Stimulated activated CD4-positive, alpha-beta T cell treated with anti-CD3 and anti-CD28 coated beads, Interleukin-4, amount 100 ng/mL, for 4 hours (primary cell): ENCODE data around the gene CYP39A1.
"Not testable (repeated sequence)": the region's sequence is repeated elsewhere in the genome, so short reads cannot be mapped to it uniquely, and the experiment has no call there.

Experiments
- DNase-seq, 2 experiments: peaks; one replicate each; pipeline ENCODE4 v3.0.0-alpha.2; 2020

CYP39A1 gene

DNA sequence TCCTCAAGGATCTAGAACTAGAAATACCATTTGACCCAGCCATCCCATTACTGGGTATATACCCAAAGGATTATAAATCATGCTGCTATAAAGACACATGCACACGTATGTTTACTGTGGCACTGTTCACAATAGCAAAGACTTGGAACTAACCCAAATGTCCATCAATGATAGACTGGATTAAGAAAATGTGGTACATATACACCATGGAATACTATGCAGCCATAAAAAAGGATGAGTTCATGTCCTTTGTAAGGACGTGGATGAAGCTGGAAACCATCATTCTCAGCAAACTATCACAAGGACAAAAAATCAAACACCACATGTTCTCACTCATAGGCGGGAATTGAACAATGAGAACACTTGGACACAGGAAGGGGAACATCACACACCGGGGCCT, 4.5 kb downstream of the CYP39A1 start:
- DNase-seq = not testable (repeated sequence)

DNA sequence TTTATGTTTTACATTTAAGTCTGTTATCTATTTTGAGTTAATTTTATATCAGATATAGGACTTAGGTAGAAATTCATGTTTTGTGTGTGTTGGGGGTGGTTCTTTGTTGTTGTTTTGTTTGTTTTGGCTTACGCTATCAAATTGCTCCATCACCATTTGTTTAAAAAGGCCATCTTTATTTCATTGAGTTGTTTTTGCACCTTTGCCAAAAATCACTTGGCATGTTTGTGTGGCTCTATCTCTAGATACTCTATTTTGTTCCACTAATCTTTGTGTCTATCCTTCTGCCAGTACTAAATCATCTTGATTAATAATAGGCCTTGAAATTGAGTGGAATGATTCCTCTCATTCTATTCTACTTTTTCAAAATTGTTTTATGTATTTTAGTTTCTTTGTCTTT, 7.4 kb downstream of the CYP39A1 start:
- DNase-seq = no peak

DNA sequence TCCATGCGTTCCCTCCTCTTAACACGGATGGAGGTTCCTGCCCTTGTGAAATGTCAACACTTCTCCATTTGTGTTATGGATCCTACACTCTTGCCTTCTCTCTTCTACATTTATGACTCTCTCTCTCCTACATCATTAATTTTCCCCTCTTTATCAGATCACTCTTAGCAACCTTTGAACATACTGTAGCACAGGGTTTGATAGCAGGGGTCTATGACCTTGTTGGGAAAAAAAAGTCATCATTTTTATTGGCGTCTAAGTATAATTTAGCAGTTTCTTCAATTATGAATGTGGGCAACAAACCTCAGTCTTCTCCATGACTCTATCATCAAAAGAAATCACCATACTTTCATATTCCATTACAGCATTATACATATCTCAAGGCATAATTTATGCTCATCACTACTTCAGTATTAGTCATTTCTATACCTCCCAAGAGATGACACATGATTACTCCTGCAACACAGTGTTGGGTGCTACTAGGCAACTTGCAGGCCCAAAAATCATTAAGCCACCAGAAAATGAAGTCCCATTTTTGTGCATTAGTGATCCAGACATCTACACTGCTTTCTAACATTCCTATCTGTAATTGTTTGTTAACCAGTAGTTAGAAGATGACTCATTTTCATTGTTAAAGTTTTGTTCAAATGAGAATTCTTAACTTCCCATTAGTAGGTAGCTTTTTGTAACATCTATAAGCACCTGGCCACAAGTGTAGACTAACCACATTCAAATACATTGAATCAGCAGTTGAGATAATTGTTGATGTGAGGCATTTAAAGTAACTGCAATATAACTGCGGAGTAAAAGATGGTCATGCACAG, 9.5 kb downstream of the CYP39A1 start:
- DNase-seq = no peak

- DNase-seq = no peak
These were observed 14.0 kb downstream of the CYP39A1 start for GRCh38 chr6:46638650-46639049.

DNA sequence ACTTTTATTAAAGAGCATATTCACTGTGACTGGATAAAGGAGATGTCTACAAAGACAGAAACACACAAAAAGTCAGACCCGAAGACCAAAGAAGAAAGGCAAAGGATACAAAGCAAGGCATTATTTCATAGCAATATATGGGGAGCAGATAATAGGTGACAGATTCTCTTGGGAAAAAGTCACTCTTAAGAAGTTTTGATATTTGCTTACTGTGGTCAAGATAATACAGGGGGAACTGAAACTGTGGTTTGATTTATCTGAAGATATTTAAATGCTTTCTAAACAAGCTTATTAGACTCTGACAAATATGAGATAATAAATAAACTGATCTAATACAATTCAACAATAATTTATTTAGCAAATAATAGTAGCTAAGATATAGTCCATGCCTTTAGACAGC, 14.7 kb downstream of the CYP39A1 start:
- no peak for DNase-seq

- no peak for DNase-seq
These were observed 15.5 kb downstream of the CYP39A1 start for GRCh38 chr6:46637145-46637544.

- DNase-seq = no peak
These were observed 17.2 kb downstream of the CYP39A1 start for GRCh38 chr6:46635462-46635861.

DNA sequence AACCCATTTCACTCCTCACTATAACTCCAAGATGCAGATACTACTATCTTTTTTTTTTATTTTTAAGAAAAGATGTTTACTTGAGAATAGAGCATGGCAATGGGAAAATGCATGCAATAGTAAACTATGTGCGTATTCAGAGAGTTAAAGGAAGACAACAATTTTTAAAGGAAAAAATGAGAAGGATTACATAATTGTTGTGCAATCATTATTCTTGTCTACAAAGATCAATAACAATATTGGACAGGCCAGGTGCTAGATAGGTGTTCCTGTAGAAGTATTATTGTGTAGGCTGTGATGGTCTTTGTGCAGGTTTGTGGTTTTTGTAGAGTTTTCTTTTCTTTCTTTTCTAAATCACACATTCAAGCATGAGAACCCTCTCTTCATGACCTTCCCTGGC, 20.6 kb downstream of the CYP39A1 start:
- DNase-seq = no peak

DNA sequence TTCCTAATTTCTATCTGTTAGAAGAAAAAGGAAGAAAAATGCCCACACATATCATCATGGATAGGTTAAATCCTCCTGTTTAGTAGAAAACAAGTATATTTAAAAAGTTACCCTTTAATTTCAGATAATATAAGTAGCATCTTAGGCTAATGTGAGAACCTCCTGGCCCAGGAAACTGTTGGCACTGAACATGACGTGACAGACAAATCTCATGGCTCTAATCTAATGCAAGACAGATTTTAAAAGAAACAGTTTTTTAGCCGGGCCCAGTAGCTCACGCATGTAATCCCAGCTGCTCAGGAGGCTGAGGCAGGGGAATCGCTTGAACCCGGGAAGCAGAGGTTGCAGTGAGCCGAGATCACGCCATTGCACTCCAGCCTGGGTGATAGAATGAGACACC, 22.9 kb downstream of the CYP39A1 start:
- no peak for DNase-seq

DNA sequence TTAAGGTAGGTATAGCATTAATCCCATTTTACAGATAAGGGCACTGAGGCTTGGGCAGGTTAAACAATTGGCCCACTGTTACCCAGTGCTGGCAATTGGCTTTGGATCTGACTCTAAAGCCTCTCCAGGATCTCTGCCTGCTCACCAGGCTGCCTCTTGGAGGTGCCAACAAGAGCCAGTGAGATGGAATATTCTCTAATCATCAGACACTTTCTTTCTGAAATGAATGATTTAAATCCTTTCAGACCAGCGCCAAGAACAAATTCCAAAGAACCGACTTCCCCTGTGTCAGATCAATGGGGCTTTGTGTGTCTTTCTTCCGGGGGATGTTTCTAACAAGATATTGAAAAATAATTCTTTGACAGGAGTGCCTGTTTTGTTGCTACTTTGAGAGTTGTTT, 23.6 kb downstream of the CYP39A1 start:
- no peak for DNase-seq

DNA sequence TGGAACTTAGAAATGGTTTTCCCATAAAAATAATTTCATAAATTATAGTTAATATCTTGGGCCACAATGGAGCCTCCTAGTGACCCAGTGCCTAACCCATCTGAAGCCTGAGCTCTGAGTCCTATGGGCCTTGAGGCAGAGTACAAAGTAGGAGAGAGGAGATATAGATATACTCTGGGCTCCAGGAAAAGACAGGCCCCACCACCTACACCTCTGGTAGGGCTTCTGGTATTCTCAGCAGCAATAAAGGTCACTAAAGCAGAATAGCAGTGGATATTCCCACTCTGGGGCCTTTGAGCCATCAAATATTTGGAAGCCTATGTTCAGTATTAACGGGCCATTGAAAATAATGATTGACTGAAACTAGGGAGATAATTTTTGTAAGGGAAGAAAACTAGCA, 24.1 kb downstream of the CYP39A1 start:
- no peak for DNase-seq

- no peak for DNase-seq
These were observed 25.6 kb downstream of the CYP39A1 start for GRCh38 chr6:46626976-46627375.

- DNase-seq = no peak
These were observed 26.2 kb downstream of the CYP39A1 start for GRCh38 chr6:46626228-46626909.

- DNase-seq = no peak
These were observed 33.9 kb downstream of the CYP39A1 start for GRCh38 chr6:46618726-46619125.

- no peak for DNase-seq
These were observed 40.0 kb downstream of the CYP39A1 start for GRCh38 chr6:46612645-46613044.

DNA sequence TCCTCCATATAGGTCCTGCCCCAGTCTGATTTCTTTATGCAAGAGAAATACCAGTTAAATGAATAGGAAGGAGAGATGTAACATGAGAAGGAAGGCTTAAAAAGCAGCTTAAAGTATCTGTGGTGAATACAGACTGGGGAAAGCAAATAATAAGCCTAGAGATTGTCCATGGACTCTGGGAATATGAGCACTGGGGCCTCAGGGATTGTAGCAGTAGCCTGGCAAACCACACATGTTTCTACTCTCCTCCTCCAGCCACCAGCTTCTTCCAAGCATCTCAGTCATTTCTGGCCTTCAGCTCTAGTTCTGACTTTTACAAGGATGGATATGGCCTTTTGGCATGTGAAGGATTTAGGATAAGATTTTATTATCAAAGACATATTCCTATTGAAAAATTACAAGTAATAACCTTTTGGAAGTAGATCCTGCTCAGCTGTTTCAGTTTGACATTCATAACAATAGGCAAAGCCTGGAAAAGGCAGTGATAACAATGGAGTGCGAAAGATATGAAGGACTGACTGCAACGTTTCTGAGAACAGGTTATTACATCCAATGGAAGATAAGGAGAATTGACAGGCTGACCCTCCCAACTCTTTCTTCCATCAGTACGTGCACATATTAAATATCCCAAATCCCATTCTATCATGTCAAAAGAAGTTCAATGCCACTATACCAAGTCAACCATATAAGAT, 41.6 kb downstream of the CYP39A1 start:
- no peak for DNase-seq

GRCh38 chr6:46606338-46606737, 46.3 kb downstream of the CYP39A1 start:
- DNase-seq = no peak

DNA sequence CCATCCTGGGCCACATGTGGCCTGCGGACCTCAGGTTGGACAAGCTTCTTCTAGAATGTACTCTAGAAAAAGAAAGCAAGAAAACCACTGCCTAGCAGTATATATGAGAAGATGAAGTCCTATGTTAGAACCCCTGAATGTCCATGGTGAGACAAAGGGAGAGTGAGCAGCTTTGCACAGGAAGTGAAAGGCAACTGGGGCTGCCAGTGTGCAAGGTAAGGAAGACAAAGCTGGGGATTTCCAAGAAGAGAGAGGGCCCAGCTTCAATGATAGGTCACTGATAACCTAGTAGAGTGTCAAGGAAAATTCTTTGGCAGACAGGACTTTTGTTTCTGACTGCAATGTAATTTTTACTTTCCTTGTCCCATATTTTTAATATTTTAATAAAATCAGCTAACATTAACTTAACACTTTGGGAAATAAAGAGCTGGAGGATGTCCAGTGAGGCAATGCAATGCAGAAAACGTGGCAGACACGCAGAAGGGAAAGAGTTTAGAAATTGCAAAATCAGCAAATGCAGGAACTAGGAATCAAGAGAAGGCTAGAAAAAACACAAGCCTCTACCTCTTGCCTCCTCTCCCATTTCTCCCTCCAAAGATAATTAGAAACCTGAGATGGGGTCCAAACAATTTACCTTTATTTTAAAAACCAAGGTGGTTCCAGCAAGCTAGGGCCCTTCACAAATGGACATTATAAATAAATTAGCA, 47.4 kb downstream of the CYP39A1 start:
- DNase-seq = no peak

- no peak for DNase-seq
These were observed 54.4 kb downstream of the CYP39A1 start for GRCh38 chr6:46598215-46598614.

DNA sequence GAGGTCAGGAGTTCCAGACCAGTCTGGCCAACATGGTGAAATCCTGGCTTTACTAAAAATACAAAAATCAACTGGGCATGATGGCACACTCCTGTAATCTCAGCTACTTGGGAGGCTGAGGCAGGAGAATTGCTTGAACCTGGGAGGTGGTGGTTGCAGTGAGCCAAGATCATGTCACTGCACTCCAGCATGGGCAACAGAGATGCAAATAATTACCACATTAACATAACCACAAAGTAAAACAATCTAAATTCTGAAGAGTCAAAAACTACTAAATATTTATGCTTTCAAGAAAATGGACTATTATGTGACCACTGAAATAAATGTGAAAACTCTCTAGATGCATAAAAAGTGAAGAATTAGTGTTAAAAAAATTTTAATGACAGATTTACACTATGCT, 59.9 kb downstream of the CYP39A1 start:
- DNase-seq = no peak

GRCh38 chr6:46592046-46592445, 60.6 kb downstream of the CYP39A1 start:
- no peak for DNase-seq

GRCh38 chr6:46590765-46591164, 61.9 kb downstream of the CYP39A1 start:
- no peak for DNase-seq

GRCh38 chr6:46586906-46587305, 65.7 kb downstream of the CYP39A1 start:
- DNase-seq = no peak
